ENCODE measurements around the gene CCL28.

DNA sequence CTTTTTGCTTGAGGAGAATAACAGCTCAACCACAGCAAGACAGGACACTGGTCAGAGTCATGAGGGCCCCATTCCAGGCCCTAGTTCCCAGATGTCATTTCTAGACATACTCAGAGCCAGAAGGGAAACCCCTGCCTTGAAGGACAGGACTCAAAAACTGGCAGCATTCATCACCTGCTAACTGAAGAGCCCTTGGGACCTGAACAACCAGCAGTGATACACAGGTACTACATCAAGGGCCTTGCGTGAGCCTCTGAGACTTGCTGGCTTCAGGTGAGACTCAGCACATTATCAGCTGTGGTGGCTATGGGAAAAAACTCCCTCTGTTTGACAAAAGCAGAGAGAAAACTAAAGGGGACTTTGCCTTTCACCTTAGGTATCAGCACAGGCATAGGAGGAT is 48.9 kb upstream of the CCL28 start:
- TF ChIP-seq, protein P1, sequence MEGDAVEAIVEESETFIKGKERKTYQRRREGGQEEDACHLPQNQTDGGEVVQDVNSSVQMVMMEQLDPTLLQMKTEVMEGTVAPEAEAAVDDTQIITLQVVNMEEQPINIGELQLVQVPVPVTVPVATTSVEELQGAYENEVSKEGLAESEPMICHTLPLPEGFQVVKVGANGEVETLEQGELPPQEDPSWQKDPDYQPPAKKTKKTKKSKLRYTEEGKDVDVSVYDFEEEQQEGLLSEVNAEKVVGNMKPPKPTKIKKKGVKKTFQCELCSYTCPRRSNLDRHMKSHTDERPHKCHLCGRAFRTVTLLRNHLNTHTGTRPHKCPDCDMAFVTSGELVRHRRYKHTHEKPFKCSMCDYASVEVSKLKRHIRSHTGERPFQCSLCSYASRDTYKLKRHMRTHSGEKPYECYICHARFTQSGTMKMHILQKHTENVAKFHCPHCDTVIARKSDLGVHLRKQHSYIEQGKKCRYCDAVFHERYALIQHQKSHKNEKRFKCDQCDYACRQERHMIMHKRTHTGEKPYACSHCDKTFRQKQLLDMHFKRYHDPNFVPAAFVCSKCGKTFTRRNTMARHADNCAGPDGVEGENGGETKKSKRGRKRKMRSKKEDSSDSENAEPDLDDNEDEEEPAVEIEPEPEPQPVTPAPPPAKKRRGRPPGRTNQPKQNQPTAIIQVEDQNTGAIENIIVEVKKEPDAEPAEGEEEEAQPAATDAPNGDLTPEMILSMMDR (conservative IDR thresholded peaks at IDR 0.05 in 1 of 2, IDR thresholded peaks at IDR 0.05 in 1 of 2; ENCODE audit: low read depth in 1 of 2, low read length in 2 of 2) = no peak
- TF ChIP-seq EZH2 (IDR thresholded peaks at IDR 0.05; ENCODE audit: low read length, missing control alignments) = no peak

Measured in fibroblast of lung (primary cell).